ENCODE measurements around the gene GBP6. TPM values are rescaled to one million over a fixed set of nuclear protein-coding genes. Genes with fewer than 3 reads are reported as not detected.

GBP6 gene
- total RNA-seq, 1 experiment from 2014 or later = 2.0 TPM

DNA sequence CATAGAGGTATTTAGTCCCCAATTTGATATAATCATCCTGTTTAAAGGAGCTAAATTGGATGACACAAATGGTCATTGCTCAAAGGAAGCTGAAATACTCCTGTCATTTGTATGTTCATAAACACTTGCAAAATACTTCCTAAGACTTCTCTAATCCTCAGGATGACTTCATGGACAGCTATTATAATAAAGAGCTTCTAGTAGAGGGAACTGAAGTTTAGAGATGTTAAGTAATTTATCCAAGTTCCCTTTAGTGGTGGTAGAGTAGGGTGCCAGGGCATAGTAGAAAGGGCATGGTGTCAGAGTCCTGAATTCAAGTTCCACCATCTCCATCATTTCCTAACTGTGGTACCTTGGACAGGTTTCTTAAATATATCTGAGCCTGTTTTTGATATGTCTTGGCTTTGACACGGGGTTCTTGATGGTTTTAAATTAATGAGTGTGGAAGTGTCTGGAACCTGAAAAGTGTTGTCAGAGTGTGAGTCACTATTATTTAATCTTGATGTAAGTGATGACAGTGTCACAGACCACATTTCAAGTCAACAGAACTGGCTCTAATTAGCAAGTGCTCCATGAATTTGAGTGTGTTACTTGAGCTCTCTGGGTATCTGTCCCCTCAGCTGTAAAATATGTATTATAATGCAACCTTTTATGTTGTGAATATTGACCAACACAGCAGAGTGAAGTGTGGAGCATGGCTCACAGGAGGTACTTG lies 12.1 kb upstream of the GBP6 start:
- H3K27me3 ChIP-seq (ENCODE audit: insufficient read depth, low read depth) = no peaks in the 10 kb centered on the region
- no peaks in the 10 kb centered on the region for H4K20me1 ChIP-seq (ENCODE audit: insufficient read depth)
- H3K79me2 ChIP-seq (ENCODE audit: low read depth) = no peaks in the 10 kb centered on the region
- H3K36me3 ChIP-seq (ENCODE audit: low read depth) = no peaks in the 10 kb centered on the region
- DNase-seq = no peak
- no peak overlapping the region for H2AFZ ChIP-seq
- TF ChIP-seq, protein P1, sequence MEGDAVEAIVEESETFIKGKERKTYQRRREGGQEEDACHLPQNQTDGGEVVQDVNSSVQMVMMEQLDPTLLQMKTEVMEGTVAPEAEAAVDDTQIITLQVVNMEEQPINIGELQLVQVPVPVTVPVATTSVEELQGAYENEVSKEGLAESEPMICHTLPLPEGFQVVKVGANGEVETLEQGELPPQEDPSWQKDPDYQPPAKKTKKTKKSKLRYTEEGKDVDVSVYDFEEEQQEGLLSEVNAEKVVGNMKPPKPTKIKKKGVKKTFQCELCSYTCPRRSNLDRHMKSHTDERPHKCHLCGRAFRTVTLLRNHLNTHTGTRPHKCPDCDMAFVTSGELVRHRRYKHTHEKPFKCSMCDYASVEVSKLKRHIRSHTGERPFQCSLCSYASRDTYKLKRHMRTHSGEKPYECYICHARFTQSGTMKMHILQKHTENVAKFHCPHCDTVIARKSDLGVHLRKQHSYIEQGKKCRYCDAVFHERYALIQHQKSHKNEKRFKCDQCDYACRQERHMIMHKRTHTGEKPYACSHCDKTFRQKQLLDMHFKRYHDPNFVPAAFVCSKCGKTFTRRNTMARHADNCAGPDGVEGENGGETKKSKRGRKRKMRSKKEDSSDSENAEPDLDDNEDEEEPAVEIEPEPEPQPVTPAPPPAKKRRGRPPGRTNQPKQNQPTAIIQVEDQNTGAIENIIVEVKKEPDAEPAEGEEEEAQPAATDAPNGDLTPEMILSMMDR (conservative IDR thresholded peaks at IDR 0.05) = no peak
- no peak for TF ChIP-seq EZH2 (IDR thresholded peaks at IDR 0.05; ENCODE audit: low read depth)
- CTCF ChIA-PET = no interaction called here
- H3K4me3 ChIP-seq = no peak overlapping the region
- no peaks in the 10 kb centered on the region for H3K9me2 ChIP-seq (ENCODE audit: insufficient read depth)
- no peak overlapping the region for H3K4me2 ChIP-seq
- BruUV-seq (replicated peaks) = no TSS peak
- no peaks in the 10 kb centered on the region for H3F3A ChIP-seq (ENCODE audit: insufficient read depth, low read depth)
- POLR2A ChIA-PET (ENCODE audit: unreplicated experiment) = no interaction called here
- intact Hi-C loops (cut with micrococcal nuclease; ENCODE audit: unreplicated experiment) = loop anchor here (10.0 kb wide), 1 partner anchor 157 kb away; the partner anchor contains the start of gene GBP4
- no peak overlapping the region for H3K27ac ChIP-seq
- H3K4me1 ChIP-seq (replicated peaks; ENCODE audit: insufficient read depth) = no peaks in the 10 kb centered on the region
- H3K9me3 ChIP-seq (ENCODE audit: insufficient read depth, low read depth) = no peaks in the 10 kb centered on the region

DNA sequence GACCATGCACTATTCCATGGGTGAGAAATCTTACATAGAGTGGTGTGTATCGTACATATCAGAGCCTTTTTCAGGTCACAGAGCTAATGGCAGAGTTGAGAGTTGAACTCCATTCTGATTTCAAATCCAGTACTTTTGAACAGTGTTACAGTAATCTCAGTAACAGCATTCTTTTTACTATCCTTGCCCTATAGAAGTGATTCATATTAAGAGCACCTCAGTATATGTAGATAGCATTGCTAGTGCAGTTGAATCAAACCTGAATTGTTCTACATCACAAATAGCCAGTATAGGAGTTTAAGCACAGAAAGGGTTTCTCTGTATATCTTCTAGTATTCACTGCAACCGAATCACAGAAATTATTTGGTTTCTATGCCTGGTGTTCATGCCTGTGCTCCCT lies 11.4 kb upstream of the GBP6 start:
- intact Hi-C loops (cut with micrococcal nuclease; ENCODE audit: unreplicated experiment) = loop anchor here (10.0 kb wide), 1 partner anchor 158 kb away; the partner anchor contains the start of gene GBP4
- Histone ChIP-seq H3K4me3 (no peak overlapping the region), H3K27ac (no peak overlapping the region), H4K20me1 (ENCODE audit: insufficient read depth) (no peaks in the 10 kb centered on the region), H3K4me2 (no peak overlapping the region), H3K27me3 (ENCODE audit: insufficient read depth, low read depth) (no peaks in the 10 kb centered on the region), H3F3A (ENCODE audit: insufficient read depth, low read depth) (no peaks in the 10 kb centered on the region), H3K79me2 (ENCODE audit: low read depth) (no peaks in the 10 kb centered on the region), H2AFZ (no peak overlapping the region), H3K4me1 (replicated peaks; ENCODE audit: insufficient read depth) (no peaks in the 10 kb centered on the region), H3K36me3 (ENCODE audit: low read depth) (no peaks in the 10 kb centered on the region), H3K9me3 (ENCODE audit: insufficient read depth, low read depth) (no peaks in the 10 kb centered on the region), H3K9me2 (ENCODE audit: insufficient read depth) (no peaks in the 10 kb centered on the region)
- no TSS peak for BruUV-seq (replicated peaks)
- POLR2A ChIA-PET (ENCODE audit: unreplicated experiment) = no interaction called here
- TF ChIP-seq EZH2 (IDR thresholded peaks at IDR 0.05; ENCODE audit: low read depth) = no peak
- TF ChIP-seq, protein P1 (conservative IDR thresholded peaks at IDR 0.05) = no peak
- DNase-seq = no peak
- CTCF ChIA-PET = no interaction called here

DNA sequence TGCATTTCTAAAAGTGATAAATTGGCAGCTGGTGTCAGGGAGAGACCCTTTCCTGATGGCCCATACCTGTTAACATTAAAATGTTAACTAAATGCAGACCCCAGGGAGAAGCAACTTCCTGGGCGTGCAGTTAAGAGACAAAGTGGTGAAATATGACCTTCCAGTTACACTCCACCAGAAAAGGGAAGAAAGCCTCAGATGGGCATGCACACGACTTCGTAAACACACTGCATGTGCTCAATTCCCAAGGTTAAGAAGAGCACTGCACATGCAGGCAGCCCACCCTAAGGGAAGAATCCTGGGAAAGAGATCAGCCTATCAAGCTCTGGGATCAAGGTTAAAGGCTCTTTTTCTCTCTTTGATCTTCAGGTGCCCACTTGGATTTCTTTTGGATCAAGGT lies 9.7 kb upstream of the GBP6 start:
- H4K20me1 ChIP-seq (ENCODE audit: insufficient read depth) = no peaks in the 10 kb centered on the region
- BruUV-seq (replicated peaks) = no TSS peak
- no peak overlapping the region for H3K4me2 ChIP-seq
- no peaks in the 10 kb centered on the region for H3K79me2 ChIP-seq (ENCODE audit: low read depth)
- H3K4me1 ChIP-seq (replicated peaks; ENCODE audit: insufficient read depth) = no peaks in the 10 kb centered on the region
- no peaks in the 10 kb centered on the region for H3F3A ChIP-seq (ENCODE audit: insufficient read depth, low read depth)
- H3K27me3 ChIP-seq (ENCODE audit: insufficient read depth, low read depth) = no peaks in the 10 kb centered on the region
- no peak overlapping the region for H3K4me3 ChIP-seq
- TF ChIP-seq, protein P1 (conservative IDR thresholded peaks at IDR 0.05) = no peak
- TF ChIP-seq EZH2 (IDR thresholded peaks at IDR 0.05; ENCODE audit: low read depth) = no peak
- no peak for DNase-seq
- H3K9me2 ChIP-seq (ENCODE audit: insufficient read depth) = no peaks in the 10 kb centered on the region
- ChIA-PET CTCF (no interaction called here), POLR2A (ENCODE audit: unreplicated experiment) (no interaction called here)
- no peaks in the 10 kb centered on the region for H3K36me3 ChIP-seq (ENCODE audit: low read depth)
- no peak overlapping the region for H2AFZ ChIP-seq
- H3K9me3 ChIP-seq (ENCODE audit: insufficient read depth, low read depth) = no peaks in the 10 kb centered on the region
- intact Hi-C loops (cut with micrococcal nuclease; ENCODE audit: unreplicated experiment) = loop anchor here (10.0 kb wide), 1 partner anchor 159 kb away; the partner anchor contains the start of gene GBP4
- no peak overlapping the region for H3K27ac ChIP-seq
